NCI-H1105 (cell line): ENCODE measurements around the gene TGM3.

Experiments used
- DNase-seq: peaks from one replicate; lab custom pipeline; 2025; lab: John Stamatoyannopoulos, UW

TGM3 gene

DNA sequence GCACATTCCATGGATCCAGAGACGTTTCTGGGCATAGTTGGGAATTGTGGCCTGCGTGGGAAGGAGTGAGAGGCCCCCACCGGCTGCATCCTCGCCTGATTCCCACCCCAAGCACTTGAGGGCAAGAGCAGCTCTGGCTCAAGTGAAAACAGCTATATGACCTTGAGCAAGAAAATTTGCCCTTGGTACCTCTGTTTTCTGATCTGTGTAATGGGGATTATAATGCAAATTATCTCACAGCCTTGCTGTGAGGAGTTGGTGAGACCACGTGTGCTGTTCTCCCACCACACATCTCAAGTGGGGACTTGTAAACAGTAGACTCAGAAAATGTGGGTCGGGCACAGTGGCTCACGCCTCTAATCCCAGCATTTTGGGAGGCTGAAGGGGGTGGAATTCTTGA lies 85.5 kb downstream of the TGM3 start:
- no peak for DNase-seq

GRCh38 chr20:2382833-2383232 lies 87.0 kb downstream of the TGM3 start:
- DNase-seq: no peak

DNA sequence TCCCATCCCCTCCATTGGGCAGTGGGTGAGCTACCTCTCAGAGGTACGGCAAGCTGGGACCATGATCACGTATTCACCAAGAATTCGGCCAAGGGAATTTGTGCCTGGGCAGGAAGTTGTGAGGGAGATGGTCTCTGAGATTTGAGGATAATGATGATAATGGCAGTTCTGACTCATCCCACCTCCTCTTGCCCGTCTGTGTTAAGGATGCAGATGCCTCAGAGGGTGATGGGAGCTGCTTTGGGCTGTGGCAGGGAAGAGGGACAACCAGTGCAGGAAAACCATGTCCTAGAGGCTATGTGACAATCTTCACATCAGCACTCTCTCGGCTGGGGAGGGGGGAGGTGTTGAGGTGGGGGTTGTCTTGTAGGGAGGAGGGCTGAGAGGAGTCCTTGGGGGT lies 89.2 kb downstream of the TGM3 start:
- DNase-seq: no peak

GRCh38 chr20:2385496-2385895 lies 89.7 kb downstream of the TGM3 start:
- no peak for DNase-seq

DNA sequence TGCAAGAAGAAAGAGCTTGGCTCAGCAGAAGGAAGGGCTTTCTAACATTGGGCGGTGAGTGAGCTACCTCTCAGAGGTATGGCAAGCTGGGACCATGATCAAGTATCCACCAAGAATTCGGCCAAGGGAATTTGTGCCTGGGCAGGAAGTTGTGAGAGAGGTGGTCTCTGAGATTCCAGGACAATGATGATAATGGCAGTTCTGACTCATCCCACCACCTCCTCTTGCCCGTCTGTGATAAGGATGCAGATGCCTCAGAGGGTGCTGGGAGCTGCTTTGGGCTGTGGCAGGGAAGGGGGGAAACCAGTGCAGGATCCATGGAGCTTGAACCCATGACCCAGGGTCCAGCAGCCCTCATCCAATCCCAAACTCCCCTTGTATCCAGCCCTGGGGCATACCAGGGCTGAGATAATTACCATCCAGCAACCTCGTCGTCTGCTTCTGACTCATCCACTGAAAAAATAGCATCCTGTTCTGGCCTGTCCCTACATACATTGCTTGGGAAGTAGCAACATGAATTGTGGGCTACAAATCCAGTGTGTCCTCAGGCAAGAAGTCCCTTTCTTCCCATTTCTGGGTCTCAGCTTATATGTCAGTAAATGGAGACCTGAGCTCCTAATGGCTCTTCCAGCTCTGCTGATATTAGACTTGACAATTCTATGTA lies 90.8 kb downstream of the TGM3 start:
- no peak for DNase-seq

- DNase-seq: peak; percentile 16
Observed at GRCh38 chr20:2387180-2387577, 91.4 kb downstream of the TGM3 start.

GRCh38 chr20:2387580-2387979 lies 91.8 kb downstream of the TGM3 start:
- no peak for DNase-seq
